ENCODE results near the gene THADA.
A peak's percentile ranks its signal among the peaks of the same experiment; 100 is the strongest.

The THADA gene

DNA sequence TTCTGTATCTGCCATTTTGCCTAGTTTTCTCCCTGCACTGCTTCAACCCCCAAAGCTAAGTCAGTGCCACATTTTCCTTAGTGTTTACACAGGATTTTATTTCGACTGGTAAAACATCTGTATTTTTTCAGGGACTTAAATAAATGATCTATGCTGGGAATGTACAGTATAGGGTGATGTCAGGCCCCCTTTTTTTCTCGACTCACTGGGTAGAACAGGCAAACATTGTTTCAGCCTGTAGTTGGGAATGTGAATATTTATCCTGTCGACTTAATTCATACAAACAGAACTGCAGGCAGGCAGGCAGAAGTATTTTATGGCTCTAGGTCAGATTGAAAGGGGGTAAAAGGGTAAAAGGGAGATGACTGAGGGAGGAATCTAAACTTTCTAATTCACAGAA is 245.9 kb downstream of the THADA start:
- peak; percentile 27 for DNase-seq (ENCODE audit: low spot score)

GRCh38 chr2:43348908-43349661 is 246.8 kb downstream of the THADA start:
- no peak for DNase-seq (ENCODE audit: low spot score)

DNA sequence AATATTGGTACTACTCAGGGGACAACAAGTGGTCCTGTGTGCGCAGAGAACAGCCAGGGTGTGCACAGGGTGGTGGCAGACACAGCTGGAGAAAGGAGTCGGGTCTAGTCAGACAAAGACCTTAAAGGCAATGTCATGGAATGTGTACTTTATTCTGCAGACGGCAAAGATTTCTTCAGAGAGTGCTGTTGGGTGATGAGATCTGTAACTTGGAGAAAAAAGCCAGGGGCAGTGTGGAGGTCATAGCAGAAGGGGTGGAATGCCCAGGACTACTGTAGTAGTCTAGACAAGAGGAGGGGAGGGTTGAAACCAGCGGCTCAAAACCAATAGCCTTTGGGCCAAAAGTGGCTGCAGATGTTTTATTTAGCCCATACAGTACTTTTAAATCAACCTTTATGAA is 248.1 kb downstream of the THADA start:
- DNase-seq (ENCODE audit: low spot score), result no peak

DNA sequence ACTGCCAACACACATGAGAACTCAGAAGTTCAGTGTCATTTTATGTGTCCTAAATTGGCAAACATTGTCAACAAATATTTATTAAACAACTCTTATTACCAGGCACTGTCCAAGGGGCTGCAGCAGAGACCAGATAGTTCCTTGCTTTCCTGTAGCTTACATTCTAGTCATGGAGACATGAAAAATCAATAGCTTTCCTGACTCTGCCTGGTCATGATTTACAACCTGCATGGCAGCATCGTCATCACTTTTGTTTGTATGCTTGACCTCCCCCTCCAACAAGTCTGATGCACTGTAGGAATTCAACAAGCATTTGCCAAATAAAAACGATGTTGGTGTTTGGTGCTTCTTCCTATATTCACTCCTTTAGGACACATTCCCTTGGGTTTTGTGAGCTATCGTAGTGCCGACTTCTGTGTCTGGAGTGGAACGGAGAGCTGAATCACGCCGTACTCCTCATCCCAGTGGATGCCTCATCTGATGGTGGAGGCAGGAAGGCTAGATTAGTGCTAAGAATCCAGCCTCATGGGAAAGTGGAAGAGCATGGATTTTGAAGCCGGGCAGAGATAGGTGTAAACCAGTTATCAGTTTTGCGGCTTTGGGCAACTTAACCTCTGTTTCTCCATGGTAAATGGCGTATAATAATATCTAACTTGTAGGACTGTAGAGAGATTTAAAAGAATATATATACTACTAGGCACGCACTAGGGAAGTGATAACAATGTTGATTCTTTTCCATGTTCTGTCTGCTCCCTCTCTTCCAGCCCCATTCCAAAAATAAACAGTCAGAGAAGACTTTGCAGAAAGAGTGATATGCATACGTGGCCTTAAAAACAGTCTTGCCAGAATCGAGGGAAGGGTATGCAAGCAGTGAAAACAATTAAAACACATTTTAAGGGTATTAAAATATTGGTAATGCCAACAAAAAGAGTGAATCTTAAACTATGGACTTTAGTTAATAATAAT is 249.0 kb downstream of the THADA start:
- DNase-seq (ENCODE audit: low spot score), result no peak

GRCh38 chr2:43345872-43346271 is 250.0 kb downstream of the THADA start:
- no peak for DNase-seq (ENCODE audit: low spot score)

- DNase-seq (ENCODE audit: low spot score), result peak; percentile 60
Observed at GRCh38 chr2:43345391-43345813, 250.4 kb downstream of the THADA start.

- DNase-seq (ENCODE audit: low spot score), result no peak
Observed at GRCh38 chr2:43344868-43345373, 250.9 kb downstream of the THADA start.

DNA sequence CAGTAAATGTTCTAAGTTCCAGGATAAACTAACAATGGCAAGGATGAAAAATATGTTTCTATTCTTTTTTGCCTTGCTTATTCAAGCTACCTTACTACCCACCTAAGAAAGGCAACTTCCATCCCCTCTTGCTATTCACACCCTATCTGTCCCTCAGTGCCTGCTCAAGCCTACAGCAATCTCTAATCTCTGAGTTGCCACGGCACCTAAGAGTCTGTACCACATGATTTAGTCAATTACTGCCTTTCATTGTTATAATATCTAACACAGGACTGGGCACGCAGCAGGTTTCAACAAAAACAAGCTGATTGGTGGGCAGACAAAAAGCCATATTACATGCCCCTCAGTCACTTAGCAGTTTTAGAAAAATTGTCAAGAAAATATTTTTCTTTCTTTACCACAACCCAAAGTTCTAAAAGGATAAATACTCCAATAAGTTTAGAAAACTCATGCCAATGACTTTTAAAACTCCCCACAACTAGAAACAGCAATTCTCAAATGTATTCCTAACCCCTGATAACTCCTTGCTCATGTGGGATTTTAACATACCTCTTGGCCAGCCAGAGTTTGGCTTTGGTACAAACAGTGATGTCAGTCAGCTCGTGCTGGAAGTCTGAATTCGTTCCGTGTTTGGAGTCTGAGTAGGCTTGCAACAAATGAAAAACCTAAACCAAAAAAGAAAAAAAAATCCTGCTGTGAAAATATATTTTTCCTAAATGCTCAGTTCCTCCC is 252.1 kb downstream of the THADA start:
- no peak for DNase-seq (ENCODE audit: low spot score)

GRCh38 chr2:43341959-43342757 is 253.7 kb downstream of the THADA start:
- DNase-seq (ENCODE audit: low spot score), result no peak

DNA sequence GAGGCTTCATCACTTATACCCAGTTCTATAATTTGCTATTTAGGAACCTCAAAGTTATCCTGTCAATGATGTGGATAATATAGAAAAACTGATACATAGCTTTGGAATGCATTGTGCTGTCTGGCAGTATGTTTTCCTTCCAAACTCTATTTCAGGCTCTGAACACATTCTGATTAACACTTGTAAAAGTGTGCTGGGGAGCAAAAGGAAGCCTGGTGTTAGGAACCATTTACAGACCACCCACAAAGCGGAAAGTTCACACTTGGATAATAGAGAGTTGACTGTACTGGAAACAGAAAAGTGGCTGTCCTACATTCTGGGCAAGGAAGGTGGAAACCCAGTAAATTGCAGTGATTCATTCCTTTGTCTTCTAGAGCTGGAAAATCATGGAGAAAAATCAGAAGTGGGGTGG is 254.9 kb downstream of the THADA start:
- DNase-seq (ENCODE audit: low spot score), result peak; percentile 77

- no peak for DNase-seq (ENCODE audit: low spot score)
Observed at GRCh38 chr2:43340066-43340465, 255.8 kb downstream of the THADA start.

GRCh38 chr2:43333656-43334144 is 262.1 kb downstream of the THADA start:
- DNase-seq (ENCODE audit: low spot score), result no peak

- no peak for DNase-seq (ENCODE audit: low spot score)
Observed at GRCh38 chr2:43333101-43333655, 262.7 kb downstream of the THADA start.

GRCh38 chr2:43332653-43333052 is 263.2 kb downstream of the THADA start:
- DNase-seq (ENCODE audit: low spot score), result no peak

GRCh38 chr2:43331422-43331821 is 264.4 kb downstream of the THADA start:
- no peak for DNase-seq (ENCODE audit: low spot score)

DNA sequence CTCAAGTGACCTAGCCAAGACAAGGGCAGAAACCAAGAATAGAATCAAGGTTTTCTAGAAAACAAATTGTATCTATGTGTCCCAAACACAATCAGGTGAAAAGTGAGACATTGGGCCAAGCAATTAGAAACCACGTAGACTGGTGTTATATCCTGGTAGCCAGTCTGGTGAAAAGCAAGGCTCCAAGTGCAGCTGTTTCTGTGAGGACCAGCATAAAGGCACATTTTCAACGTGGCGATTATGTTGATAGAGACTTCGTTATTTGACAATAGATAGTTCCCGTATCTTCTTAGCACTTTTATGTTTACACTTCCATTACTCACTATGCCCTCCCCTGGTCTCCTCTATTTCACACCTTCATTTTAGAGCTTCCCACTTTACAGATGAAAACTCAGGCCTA is 266.2 kb downstream of the THADA start:
- no peak for DNase-seq (ENCODE audit: low spot score)

GRCh38 chr2:43328832-43329231 is 267.0 kb downstream of the THADA start:
- no peak for DNase-seq (ENCODE audit: low spot score)

DNA sequence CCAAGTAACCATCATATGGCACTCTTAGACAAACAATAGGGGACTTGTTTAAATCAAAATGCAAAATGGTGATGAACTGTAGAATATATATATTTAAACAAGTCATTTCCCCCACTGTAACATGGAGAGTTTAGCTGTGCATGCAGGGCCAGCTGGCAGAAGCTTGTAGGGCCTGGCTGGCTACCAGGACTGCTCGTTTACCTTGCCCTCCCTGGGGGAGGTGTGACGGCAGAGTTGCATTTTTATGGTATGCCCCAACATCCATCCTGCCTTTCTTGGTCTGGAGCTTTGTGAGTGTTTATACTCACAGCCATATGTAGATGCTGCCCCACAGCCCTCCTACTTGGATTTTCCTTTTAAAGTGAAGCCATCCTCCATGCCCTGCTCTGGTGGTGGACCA is 267.7 kb downstream of the THADA start:
- DNase-seq (ENCODE audit: low spot score), result no peak

DNA sequence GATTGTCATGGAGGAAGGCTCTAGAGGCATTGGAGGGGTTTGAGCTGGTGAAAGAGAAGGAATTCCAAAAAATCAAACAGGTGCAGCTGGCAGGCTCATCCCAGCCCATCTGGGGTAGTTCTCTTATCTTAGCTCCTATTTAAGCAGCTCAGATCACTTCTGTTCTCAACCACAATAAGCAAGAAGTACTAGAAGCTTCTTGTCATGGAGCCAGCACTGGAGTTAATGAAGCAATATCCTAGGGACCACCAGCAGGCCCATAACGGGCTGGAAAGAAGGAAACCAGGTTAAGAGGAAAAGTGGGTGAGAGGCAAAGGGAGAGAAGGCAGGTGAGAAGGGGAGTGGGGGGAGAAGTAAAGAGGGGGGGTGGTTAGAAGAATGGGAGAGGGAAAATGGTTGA is 268.7 kb downstream of the THADA start:
- no peak for DNase-seq (ENCODE audit: low spot score)

DNA sequence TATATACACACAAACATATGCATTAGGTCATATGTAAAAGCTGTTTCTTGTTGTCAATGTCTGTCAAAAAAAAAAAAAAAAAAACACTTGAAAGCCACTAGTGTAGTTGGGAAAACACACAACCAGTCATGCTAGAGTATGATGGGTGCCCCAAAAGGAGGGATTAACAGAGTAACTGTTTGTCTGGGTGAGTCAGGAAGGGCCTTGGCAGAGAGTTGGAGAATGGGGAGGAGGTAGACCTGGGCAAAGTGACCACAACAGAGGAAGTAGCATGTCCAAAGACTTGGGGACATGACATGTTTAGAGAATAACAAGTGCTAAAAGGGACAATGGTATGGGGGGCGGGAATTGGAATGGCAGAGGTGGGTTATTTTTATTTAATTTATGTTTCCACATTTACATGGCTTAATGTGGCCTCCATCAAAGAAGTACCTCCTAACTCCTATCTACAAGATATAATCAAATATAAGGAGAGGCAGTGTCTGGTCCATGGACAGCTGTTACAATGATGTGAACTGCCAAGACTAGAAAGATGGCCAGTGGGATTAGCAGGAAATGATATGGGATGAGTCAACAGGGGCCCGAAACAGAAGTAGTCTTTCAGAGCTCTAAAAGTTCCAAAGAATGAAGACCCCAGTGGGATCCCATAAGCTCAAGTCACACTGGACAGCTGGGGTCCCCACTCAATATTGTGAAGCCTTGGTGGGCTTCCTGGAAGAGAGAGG is 269.6 kb downstream of the THADA start:
- no peak for DNase-seq (ENCODE audit: low spot score)

Measured in COLO829 (cell line).